ENCODE data around the gene TMC8. TPM values are rescaled to one million over a fixed set of nuclear protein-coding genes. Genes with fewer than 3 reads are reported as not detected.

TMC8 gene
- total RNA-seq, 1 experiment from 2014 or later = 4.6 TPM

DNA sequence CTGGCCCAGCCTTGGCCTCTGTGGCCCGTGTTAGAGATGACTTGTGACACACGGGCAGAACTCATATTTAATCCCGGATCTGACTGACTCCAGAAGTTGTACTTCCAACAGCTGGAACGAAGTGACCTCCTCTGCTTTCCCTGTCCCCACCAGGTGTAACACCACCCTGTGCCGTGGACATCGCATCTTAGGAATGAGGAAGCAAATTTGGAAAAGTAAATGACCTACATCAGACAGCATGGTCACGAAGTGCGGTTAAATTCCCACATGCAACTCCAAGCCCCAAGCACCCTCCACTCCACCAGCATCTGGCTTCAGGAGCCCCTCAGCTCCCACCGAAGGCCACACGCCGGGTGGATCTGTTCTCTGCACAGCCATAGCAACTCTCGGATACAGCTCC, 53.3 kb downstream of the TMC8 start:
- Histone ChIP-seq H3K9me3 (ENCODE audit: low read length) (no peaks in the 10 kb centered on the region), H3K4me2 (ENCODE audit: low read length) (peak overlapping the region; percentile 99), H3F3A (ENCODE audit: low read length, unreplicated experiment) (no peaks in the 10 kb centered on the region), H3K36me3 (ENCODE audit: low read depth, low read length) (peaks cover 30% of the 10 kb centered on the region), H3K79me2 (ENCODE audit: low read length) (peaks cover 65% of the 10 kb centered on the region), H3K4me3 (ENCODE audit: low read length) (peak overlapping the region; percentile 77; the same call in 1 of the 2 replicates), H2AFZ (ENCODE audit: low read length) (no peak overlapping the region), H3K27ac (ENCODE audit: low read length) (no peak overlapping the region), H4K20me1 (ENCODE audit: low read length) (peaks cover 13% of the 10 kb centered on the region; the same call in 1 of the 2 replicates), H3K9ac (ENCODE audit: low read length) (no peak overlapping the region), H3K4me1 (ENCODE audit: insufficient read depth, low read length) (peaks cover 24% of the 10 kb centered on the region), H3K27me3 (ENCODE audit: low read length) (no peaks in the 10 kb centered on the region), H3K9me2 (replicated peaks; ENCODE audit: low read length) (no peaks in the 10 kb centered on the region)
- intact Hi-C loops (cut with micrococcal nuclease) = no loop called here
- DNase-seq (no peak), ATAC-seq (no peak)
- TF ChIP-seq, protein P1, sequence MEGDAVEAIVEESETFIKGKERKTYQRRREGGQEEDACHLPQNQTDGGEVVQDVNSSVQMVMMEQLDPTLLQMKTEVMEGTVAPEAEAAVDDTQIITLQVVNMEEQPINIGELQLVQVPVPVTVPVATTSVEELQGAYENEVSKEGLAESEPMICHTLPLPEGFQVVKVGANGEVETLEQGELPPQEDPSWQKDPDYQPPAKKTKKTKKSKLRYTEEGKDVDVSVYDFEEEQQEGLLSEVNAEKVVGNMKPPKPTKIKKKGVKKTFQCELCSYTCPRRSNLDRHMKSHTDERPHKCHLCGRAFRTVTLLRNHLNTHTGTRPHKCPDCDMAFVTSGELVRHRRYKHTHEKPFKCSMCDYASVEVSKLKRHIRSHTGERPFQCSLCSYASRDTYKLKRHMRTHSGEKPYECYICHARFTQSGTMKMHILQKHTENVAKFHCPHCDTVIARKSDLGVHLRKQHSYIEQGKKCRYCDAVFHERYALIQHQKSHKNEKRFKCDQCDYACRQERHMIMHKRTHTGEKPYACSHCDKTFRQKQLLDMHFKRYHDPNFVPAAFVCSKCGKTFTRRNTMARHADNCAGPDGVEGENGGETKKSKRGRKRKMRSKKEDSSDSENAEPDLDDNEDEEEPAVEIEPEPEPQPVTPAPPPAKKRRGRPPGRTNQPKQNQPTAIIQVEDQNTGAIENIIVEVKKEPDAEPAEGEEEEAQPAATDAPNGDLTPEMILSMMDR (conservative IDR thresholded peaks at IDR 0.05; ENCODE audit: low read depth, low read length) = no peak
- TF ChIP-seq EZH2phosphoT487 (IDR thresholded peaks at IDR 0.05; ENCODE audit: borderline replicate concordance, low read length) (no peak), EZH2 (IDR thresholded peaks at IDR 0.05; ENCODE audit: low read length, unreplicated experiment) (no peak)
- CTCF ChIA-PET = no interaction called here
- BruUV-seq (replicated peaks) = no TSS peak
- POLR2A ChIA-PET (ENCODE audit: unreplicated experiment) = no interaction called here

DNA sequence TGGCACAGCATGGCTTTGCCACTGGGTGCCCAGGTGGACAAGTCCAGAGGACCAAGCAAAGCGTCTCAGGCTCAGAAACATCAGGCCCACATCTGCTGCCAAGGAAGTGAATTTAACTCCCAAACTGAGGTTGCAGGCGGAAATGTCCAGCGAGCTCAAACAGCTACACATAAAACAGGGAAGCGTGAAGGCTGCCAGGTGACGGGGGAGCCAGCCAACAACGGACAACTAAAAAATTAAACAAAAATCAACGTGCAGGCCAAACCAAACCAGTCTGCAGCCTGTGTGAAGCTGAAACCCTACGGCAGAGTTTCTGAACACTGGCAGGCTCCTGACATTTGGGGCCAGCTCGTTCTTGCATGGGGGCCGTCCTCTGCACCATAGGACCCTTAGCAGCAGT, 53.8 kb downstream of the TMC8 start:
- no TSS peak for BruUV-seq (replicated peaks)
- intact Hi-C loops (cut with micrococcal nuclease) = no loop called here
- Histone ChIP-seq H3K9me2 (replicated peaks; ENCODE audit: low read length) (no peaks in the 10 kb centered on the region), H3K9ac (ENCODE audit: low read length) (no peak overlapping the region), H3K27ac (ENCODE audit: low read length) (no peak overlapping the region), H3K4me3 (ENCODE audit: low read length) (peak overlapping the region; percentile 77; the same call in 1 of the 2 replicates), H3K36me3 (ENCODE audit: low read depth, low read length) (peaks cover 27% of the 10 kb centered on the region), H3F3A (ENCODE audit: low read length, unreplicated experiment) (no peaks in the 10 kb centered on the region), H3K27me3 (ENCODE audit: low read length) (no peaks in the 10 kb centered on the region), H3K4me1 (ENCODE audit: insufficient read depth, low read length) (peaks cover 24% of the 10 kb centered on the region), H3K9me3 (ENCODE audit: low read length) (no peaks in the 10 kb centered on the region), H4K20me1 (ENCODE audit: low read length) (peaks cover 13% of the 10 kb centered on the region; the same call in 1 of the 2 replicates), H3K4me2 (ENCODE audit: low read length) (peak overlapping the region; percentile 99), H3K79me2 (ENCODE audit: low read length) (peaks cover 70% of the 10 kb centered on the region), H2AFZ (ENCODE audit: low read length) (no peak overlapping the region)
- ATAC-seq = no peak
- no peak for DNase-seq
- ChIA-PET POLR2A (ENCODE audit: unreplicated experiment) (no interaction called here), CTCF (no interaction called here)
- TF ChIP-seq EZH2 (IDR thresholded peaks at IDR 0.05; ENCODE audit: low read length, unreplicated experiment) (no peak), EZH2phosphoT487 (IDR thresholded peaks at IDR 0.05; ENCODE audit: borderline replicate concordance, low read length) (no peak)
- TF ChIP-seq, protein P1 (conservative IDR thresholded peaks at IDR 0.05; ENCODE audit: low read depth, low read length) = no peak

DNA sequence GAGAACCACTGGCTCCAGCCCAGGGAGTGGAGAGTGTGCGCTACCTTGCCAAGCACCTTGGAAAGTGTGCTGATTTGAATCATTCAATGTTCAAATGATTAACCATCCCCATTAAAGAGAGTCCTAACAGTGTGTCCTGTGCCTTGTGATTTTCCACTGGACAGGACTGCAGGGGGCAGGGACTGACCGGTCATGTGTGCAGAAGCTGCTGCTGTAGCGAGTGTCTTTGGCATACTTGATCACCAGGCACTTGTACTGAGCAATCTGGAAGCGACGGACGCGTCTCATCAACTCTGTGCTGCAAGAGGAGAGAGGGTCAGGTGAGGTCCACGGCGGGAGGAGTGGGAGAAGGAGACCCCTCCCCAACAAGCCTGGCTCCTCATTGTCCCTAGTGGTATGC, 54.3 kb downstream of the TMC8 start:
- no peaks in the 10 kb centered on the region for H3K27me3 ChIP-seq (ENCODE audit: low read length)
- H2AFZ ChIP-seq (ENCODE audit: low read length) = no peak overlapping the region
- H4K20me1 ChIP-seq (ENCODE audit: low read length) = peaks cover 13% of the 10 kb centered on the region; the same call in 1 of the 2 replicates
- H3K4me3 ChIP-seq (ENCODE audit: low read length) = peak overlapping the region; percentile 77
- H3K9me3 ChIP-seq (ENCODE audit: low read length) = no peaks in the 10 kb centered on the region
- intact Hi-C loops (cut with micrococcal nuclease) = loop anchor here (5.0 kb wide), 1 partner anchor 67 kb away; no protein-coding TSS in a partner anchor
- BruUV-seq (replicated peaks) = no TSS peak
- TF ChIP-seq, protein P1 (conservative IDR thresholded peaks at IDR 0.05; ENCODE audit: low read depth, low read length) = no peak
- TF ChIP-seq EZH2 (IDR thresholded peaks at IDR 0.05; ENCODE audit: low read length, unreplicated experiment) = no peak
- TF ChIP-seq EZH2phosphoT487 (IDR thresholded peaks at IDR 0.05; ENCODE audit: borderline replicate concordance, low read length) = no peak
- peaks cover 24% of the 10 kb centered on the region for H3K4me1 ChIP-seq (ENCODE audit: insufficient read depth, low read length)
- CTCF ChIA-PET = no interaction called here
- POLR2A ChIA-PET (ENCODE audit: unreplicated experiment) = no interaction called here
- no peak overlapping the region for H3K27ac ChIP-seq (ENCODE audit: low read length)
- H3K79me2 ChIP-seq (ENCODE audit: low read length) = peaks cover 75% of the 10 kb centered on the region
- no peaks in the 10 kb centered on the region for H3F3A ChIP-seq (ENCODE audit: low read length, unreplicated experiment)
- DNase-seq = no peak
- no peak overlapping the region for H3K9ac ChIP-seq (ENCODE audit: low read length)
- H3K9me2 ChIP-seq (replicated peaks; ENCODE audit: low read length) = no peaks in the 10 kb centered on the region
- ATAC-seq = no peak
- peaks cover 26% of the 10 kb centered on the region for H3K36me3 ChIP-seq (ENCODE audit: low read depth, low read length)
- H3K4me2 ChIP-seq (ENCODE audit: low read length) = peak overlapping the region; percentile 99

Measured in PC-3 (cell line).